GM12878 (cell line): ENCODE data around the gene GABPA. TPM values are rescaled to one million over a fixed set of nuclear protein-coding genes. Genes with fewer than 3 reads are reported as not detected.

ENCODE experiments used
- BHLHE40 ChIP-seq, 2 experiments: fragments of 450-650 bp in 1 of 2; IDR thresholded peaks; 2 replicates each; pipeline ENCODE4 v1.6.1; 2011 to 2017; ENCODE audit warnings: low read depth in 2 of 2, borderline replicate concordance in 1 of 2, improper control_type of control experiment in 1 of 2, low read length in 1 of 2, mild to moderate bottlenecking in 1 of 2
- CBFB ChIP-seq: IDR thresholded peaks from 2 replicates; pipeline ENCODE4 v1.6.1; 2016; ENCODE audit warnings: antibody characterized with exemption, low read depth
- FOXM1 ChIP-seq: IDR thresholded peaks from 2 replicates; pipeline ENCODE4 v1.6.1; 2012; ENCODE audit warnings: low read depth, mild to moderate bottlenecking, inconsistent platforms, low read length, moderate library complexity
- MEF2A ChIP-seq: IDR thresholded peaks from 2 replicates; pipeline ENCODE4 v1.6.1; 2011; ENCODE audit warnings: low read depth, mild to moderate bottlenecking, low read length, moderate library complexity; ENCODE audit not compliant: insufficient read depth
- MLLT1 ChIP-seq: fragments of 450-650 bp; IDR thresholded peaks from 2 replicates; pipeline ENCODE4 v1.6.1; 2016; ENCODE audit warnings: mild to moderate bottlenecking
- MTA2 ChIP-seq: fragments of 450-650 bp; IDR thresholded peaks from 2 replicates; pipeline ENCODE4 v1.6.1; 2016; ENCODE audit warnings: low read depth, mild to moderate bottlenecking, moderate library complexity
- NFYB ChIP-seq: IDR thresholded peaks from 2 replicates; pipeline ENCODE4 v1.6.1; 2011; ENCODE audit warnings: low read depth, mild to moderate bottlenecking, low read length, improper control_type of control experiment, moderate library complexity; ENCODE audit not compliant: insufficient read depth
- REST ChIP-seq: IDR thresholded peaks from 2 replicates; pipeline ENCODE4 v1.6.1; 2012; ENCODE audit warnings: mild to moderate bottlenecking, low read depth, low read length
- STAT3 ChIP-seq: IDR thresholded peaks from 2 replicates; pipeline ENCODE4 v1.6.1; 2011; ENCODE audit warnings: low read depth, low read length, improper control_type of control experiment
- polyA plus RNA-seq, 11 experiments: library from polyadenylated mRNA; depleted of rRNA in 4 of 11; unstranded in 6 of 11; stranded (reverse) in 5 of 11; fragments of >200 nt; fragmentation: Nextera tagmentation in 4 of 11; fragmentation: Illumina TruSeq in 1 of 11; extraction: Ambion mirVana in 4 of 11; extraction: Trizol in 1 of 11; gene quantifications; 1 replicate in 1 of 11; 2 replicates in 10 of 11; pipeline versions ENCODE4 v1.2.1 to v1.2.3, GENCODE V29; 2011 to 2016; ENCODE audit warnings: inconsistent platforms in 2 of 11, missing spikeins in 2 of 11, low read depth in 1 of 11
- total RNA-seq, 4 experiments: library from RNA; depleted of rRNA in 3 of 4; stranded (reverse); fragments of >200 nt in 3 of 4; fragmentation: Illumina TruSeq in 1 of 4; extraction: Trizol in 1 of 4; gene quantifications; 2 replicates each; pipeline versions ENCODE4 v1.2.1 to v1.2.3, GENCODE V29; 2013 to 2021
- TF ChIP-seq, protein P1 (sequence below): fragments of 450-650 bp; formaldehyde crosslinking; IDR thresholded peaks from 2 replicates; pipeline ENCODE4 v1.4.0; 2022; ENCODE audit warnings: mild to moderate bottlenecking, moderate library complexity
- TF ChIP-seq, protein P2 (sequence below): fragments of 450-650 bp; IDR thresholded peaks from 2 replicates; pipeline ENCODE4 v1.6.1; 2017; ENCODE audit warnings: mild to moderate bottlenecking, moderate library complexity

GABPA gene
- total and polyA plus RNA-seq, 10 of the 15 experiments (the other 5 are each of a cell fraction or from before 2014, with no cell fraction given), result 7.6 to 25.6 (median 22.9) TPM

DNA sequence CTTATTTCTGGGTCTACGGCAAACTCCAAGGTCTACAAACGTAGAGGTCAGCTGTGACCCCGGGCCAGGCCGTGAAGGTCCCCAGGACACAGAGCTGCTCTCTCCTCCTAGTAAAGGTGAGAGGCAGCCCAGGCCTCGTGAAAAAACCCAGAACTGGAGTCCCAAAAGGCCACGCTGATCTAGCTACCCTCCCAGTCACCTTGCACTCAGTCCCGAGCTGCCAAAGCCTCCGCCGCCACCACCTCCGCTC lies 193 bp upstream of the GABPA start (continued):
- TF ChIP-seq, protein P1, sequence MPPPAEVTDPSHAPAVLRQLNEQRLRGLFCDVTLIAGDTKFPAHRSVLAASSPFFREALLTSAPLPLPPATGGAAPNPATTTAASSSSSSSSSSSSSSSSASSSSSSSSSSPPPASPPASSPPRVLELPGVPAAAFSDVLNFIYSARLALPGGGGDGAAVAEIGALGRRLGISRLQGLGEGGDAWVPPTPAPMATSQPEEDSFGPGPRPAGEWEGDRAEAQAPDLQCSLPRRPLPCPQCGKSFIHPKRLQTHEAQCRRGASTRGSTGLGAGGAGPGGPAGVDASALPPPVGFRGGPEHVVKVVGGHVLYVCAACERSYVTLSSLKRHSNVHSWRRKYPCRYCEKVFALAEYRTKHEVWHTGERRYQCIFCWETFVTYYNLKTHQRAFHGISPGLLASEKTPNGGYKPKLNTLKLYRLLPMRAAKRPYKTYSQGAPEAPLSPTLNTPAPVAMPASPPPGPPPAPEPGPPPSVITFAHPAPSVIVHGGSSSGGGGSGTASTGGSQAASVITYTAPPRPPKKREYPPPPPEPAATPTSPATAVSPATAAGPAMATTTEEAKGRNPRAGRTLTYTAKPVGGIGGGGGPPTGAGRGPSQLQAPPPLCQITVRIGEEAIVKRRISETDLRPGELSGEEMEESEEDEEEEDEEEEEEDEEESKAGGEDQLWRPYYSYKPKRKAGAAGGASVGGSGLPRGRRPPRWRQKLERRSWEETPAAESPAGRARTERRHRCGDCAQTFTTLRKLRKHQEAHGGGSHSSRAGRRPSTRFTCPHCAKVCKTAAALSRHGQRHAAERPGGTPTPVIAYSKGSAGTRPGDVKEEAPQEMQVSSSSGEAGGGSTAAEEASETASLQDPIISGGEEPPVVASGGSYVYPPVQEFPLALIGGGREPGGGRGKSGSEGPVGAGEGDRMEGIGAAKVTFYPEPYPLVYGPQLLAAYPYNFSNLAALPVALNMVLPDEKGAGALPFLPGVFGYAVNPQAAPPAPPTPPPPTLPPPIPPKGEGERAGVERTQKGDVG, result no peak
- no peak for TF ChIP-seq STAT3
- TF ChIP-seq MLLT1, result no peak
- no peak for TF ChIP-seq BHLHE40 (IDR thresholded peaks at IDR 0.05; ENCODE audit: borderline replicate concordance in 1 of 2, low read depth in 2 of 2, low read length in 1 of 2)
- TF ChIP-seq CBFB, result 0 out of 2 replicates have a peak, but pooled peaks have one; percentile 22
- no peak for TF ChIP-seq REST
- TF ChIP-seq FOXM1, result no peak
- TF ChIP-seq MEF2A, result 0 out of 2 replicates have a peak, but pooled peaks have one; percentile 29
- TF ChIP-seq MTA2, result no peak
- TF ChIP-seq, protein P2, sequence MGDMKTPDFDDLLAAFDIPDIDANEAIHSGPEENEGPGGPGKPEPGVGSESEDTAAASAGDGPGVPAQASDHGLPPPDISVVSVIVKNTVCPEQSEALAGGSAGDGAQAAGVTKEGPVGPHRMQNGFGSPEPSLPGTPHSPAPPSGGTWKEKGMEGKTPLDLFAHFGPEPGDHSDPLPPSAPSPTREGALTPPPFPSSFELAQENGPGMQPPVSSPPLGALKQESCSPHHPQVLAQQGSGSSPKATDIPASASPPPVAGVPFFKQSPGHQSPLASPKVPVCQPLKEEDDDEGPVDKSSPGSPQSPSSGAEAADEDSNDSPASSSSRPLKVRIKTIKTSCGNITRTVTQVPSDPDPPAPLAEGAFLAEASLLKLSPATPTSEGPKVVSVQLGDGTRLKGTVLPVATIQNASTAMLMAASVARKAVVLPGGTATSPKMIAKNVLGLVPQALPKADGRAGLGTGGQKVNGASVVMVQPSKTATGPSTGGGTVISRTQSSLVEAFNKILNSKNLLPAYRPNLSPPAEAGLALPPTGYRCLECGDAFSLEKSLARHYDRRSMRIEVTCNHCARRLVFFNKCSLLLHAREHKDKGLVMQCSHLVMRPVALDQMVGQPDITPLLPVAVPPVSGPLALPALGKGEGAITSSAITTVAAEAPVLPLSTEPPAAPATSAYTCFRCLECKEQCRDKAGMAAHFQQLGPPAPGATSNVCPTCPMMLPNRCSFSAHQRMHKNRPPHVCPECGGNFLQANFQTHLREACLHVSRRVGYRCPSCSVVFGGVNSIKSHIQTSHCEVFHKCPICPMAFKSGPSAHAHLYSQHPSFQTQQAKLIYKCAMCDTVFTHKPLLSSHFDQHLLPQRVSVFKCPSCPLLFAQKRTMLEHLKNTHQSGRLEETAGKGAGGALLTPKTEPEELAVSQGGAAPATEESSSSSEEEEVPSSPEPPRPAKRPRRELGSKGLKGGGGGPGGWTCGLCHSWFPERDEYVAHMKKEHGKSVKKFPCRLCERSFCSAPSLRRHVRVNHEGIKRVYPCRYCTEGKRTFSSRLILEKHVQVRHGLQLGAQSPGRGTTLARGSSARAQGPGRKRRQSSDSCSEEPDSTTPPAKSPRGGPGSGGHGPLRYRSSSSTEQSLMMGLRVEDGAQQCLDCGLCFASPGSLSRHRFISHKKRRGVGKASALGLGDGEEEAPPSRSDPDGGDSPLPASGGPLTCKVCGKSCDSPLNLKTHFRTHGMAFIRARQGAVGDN, result 0 out of 2 replicates have a peak, but pooled peaks have one; percentile 5
- no peak for TF ChIP-seq NFYB
